Right lobe of liver (tissue), 6 donors: ENCODE measurements around the gene ABL2. TPM values are rescaled to one million over a fixed set of nuclear protein-coding genes. Genes with fewer than 3 reads are reported as not detected.

Source experiments
- ATAC-seq, 4 donors: fragments of 200-7000 bp; cut with Tn5 transposase; one replicate each; pipeline ENCODE4 v1.9.1; 2020; ENCODE audit warnings: mild to moderate bottlenecking in 4 of 4, moderate library complexity in 4 of 4
- DNase-seq, 3 donors: peaks; one replicate each; pipeline ENCODE4 v3.0.0-alpha.2; 2020
- H3K27ac ChIP-seq, 3 donors: fragments of 200-600 bp; one replicate each; pipeline ENCODE4 v1.8.0; 2022
- H3K27me3 ChIP-seq, 2 donors: fragments of 200-600 bp; one replicate each; pipeline ENCODE4 v1.8.0; 2022
- H3K36me3 ChIP-seq, 4 donors: fragments of 200-600 bp; sonication (generic) in 1 of 4; one replicate each; pipeline versions ENCODE4 v1.5.1 to v1.8.0; 2017 to 2022; ENCODE audit warnings: control low read depth in 1 of 4
- H3K4me1 ChIP-seq, 4 donors: fragments of 200-600 bp; sonication (generic) in 1 of 4; one replicate each; pipeline versions ENCODE4 v1.5.1 to v1.8.0; 2017 to 2022; ENCODE audit warnings: control low read depth in 1 of 4
- H3K4me3 ChIP-seq, 3 donors: fragments of 200-600 bp; one replicate each; pipeline ENCODE4 v1.8.0; 2022
- H3K9me3 ChIP-seq, 4 donors: fragments of 200-600 bp; sonication (generic) in 1 of 4; one replicate each; pipeline versions ENCODE4 v1.5.1 to v1.8.0; 2017 to 2022; ENCODE audit warnings: control low read depth in 1 of 4
- POLR2A ChIP-seq: fragments of 450-650 bp; IDR thresholded peaks from one replicate; pipeline ENCODE4 v1.6.1; 2017; ENCODE audit warnings: antibody characterized with exemption, mild to moderate bottlenecking
- WGBS: methylation state at CpG from one replicate; pipeline ENCODE4 v1.1.6; 2018; ENCODE audit warnings: low coverage, low lambda C conversion rate; ENCODE audit not compliant: insufficient coverage; ENCODE audit errors: missing lambda C conversion rate; 5-methylcytosine and 5-hydroxymethylcytosine counted together
- intact Hi-C, 2 donors: fragments of 100-400 bp; cut with DNase I; formaldehyde crosslinking; loops; one replicate each; pipeline versions ENCODE4 v1.11.2 to v1.14.1; 2022
- total RNA-seq, 6 experiments: library from RNA; depleted of rRNA in 2 of 6; stranded (reverse); fragments of >200 nt in 2 of 6; fragmentation: NEBNext Ultra II Directional in 3 of 6; extraction: Animal tissue kit (Norgen Biotek cat#: 25700) in 3 of 6; gene quantifications; one replicate each; pipeline versions ENCODE4 v1.1.0 to v1.2.4, GENCODE V29; 2016 to 2023
- TF ChIP-seq, protein P1 (sequence below), 4 donors: fragments of 200-600 bp in 3 of 4; fragments of 450-650 bp in 1 of 4; IDR thresholded peaks; one replicate each; pipeline versions ENCODE4 v1.5.1 to v1.8.0; 2016 to 2022; ENCODE audit warnings: antibody characterized with exemption in 4 of 4, mild to moderate bottlenecking in 2 of 4
- donor health status: DM: no; HTN: yes; CAD: no.
- donor health status: DM: no; HTN: no; CAD: no.
- donor health status: DM: no; HTN: no; CAD: no.
- donor health status: DM: no; HTN: yes; CAD: no.
- donor health status: DM: no; HTN: yes; CAD: no.

Gene ABL2
- total RNA-seq, 6 experiments from 2014 or later, result 3.8 to 7.7 (median 5.6) TPM

DNA sequence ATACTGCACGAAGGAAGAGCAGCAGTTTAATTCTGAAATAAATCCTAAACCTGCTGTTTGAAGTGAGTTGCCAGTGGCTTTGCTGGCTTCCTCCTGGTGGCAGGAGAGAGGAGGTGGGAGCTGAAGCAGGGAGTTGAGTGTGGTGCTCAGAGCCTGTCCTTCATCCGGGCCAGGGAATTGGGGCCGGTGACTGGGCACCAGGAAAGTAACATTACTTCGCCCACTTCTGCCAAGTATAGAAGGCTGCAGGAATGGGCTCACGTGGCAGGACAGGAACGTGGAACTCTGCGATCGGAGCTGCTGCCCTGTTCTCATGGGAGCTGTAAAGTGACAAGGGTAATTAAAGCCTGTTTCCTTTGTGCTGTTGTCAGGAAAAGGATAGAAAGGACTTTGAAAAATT is 139.0 kb downstream of the ABL2 start:
- H3K27ac ChIP-seq, result peak overlapping the region in 2 of 3 donors; percentile 51 to 64
- 44% methylated on average over 7 of the region's 8 CpGs for WGBS
- no peak overlapping the region for H3K4me3 ChIP-seq
- ATAC-seq, result peak in 2 of 4 donors; percentile 1 to 2
- DNase-seq, result no peak
- no peaks in the 10 kb centered on the region for H3K27me3 ChIP-seq
- intact Hi-C loops, result no loop called here
- peaks cover 0 to 20% (median 6%) of the 10 kb centered on the region in 4 donors for H3K36me3 ChIP-seq
- no peaks in the 10 kb centered on the region for H3K9me3 ChIP-seq
- peaks cover 0 to 58% (median 28%) of the 10 kb centered on the region in 4 donors for H3K4me1 ChIP-seq
- TF ChIP-seq, protein P1, sequence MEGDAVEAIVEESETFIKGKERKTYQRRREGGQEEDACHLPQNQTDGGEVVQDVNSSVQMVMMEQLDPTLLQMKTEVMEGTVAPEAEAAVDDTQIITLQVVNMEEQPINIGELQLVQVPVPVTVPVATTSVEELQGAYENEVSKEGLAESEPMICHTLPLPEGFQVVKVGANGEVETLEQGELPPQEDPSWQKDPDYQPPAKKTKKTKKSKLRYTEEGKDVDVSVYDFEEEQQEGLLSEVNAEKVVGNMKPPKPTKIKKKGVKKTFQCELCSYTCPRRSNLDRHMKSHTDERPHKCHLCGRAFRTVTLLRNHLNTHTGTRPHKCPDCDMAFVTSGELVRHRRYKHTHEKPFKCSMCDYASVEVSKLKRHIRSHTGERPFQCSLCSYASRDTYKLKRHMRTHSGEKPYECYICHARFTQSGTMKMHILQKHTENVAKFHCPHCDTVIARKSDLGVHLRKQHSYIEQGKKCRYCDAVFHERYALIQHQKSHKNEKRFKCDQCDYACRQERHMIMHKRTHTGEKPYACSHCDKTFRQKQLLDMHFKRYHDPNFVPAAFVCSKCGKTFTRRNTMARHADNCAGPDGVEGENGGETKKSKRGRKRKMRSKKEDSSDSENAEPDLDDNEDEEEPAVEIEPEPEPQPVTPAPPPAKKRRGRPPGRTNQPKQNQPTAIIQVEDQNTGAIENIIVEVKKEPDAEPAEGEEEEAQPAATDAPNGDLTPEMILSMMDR (IDR thresholded peaks at IDR 0.05), result no peak
- TF ChIP-seq POLR2A, result no peak

DNA sequence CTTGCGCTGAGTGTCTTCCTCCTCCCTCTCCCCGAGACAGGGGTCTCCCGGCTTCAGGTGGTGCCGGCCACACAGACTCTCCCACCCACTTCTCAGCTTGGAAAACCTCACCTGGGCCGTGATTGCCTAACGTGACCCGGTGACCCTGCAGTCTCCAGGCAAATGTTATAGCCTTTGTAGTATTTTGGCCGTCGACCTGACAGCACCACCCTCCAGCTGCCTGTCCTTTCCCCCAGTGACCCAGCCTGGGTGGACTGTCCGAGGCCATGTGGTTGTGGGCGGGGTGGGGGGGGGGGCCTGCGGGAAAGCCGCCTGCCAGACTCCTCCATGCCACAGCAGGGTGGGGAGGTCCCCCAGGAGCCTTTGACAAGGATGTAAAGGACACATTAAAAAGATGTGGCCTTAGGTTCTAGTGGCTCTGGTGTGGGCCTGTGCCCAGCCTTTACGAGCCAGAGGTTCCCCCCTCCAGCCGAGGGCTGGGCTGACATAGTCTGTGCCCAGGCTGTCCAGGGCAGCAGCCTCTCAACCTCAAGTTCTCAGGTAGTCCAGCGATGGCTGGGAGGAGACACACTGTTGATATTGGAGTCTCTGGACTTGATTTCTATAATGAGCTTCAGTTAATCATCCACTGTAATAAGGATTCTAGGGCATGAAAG is 139.5 kb downstream of the ABL2 start:
- peak; percentile 77 to 90 (median 89) for DNase-seq
- H3K36me3 ChIP-seq, result peaks cover 0 to 20% (median 6%) of the 10 kb centered on the region in 4 donors
- H3K27me3 ChIP-seq, result no peaks in the 10 kb centered on the region
- no peaks in the 10 kb centered on the region for H3K9me3 ChIP-seq
- intact Hi-C loops, result no loop called here
- peak overlapping the region in 2 of 3 donors; percentile 51 to 64 for H3K27ac ChIP-seq
- WGBS, result 40% methylated on average over 1 of the region's 16 CpGs
- peak overlapping the region in 1 of 3 donors; percentile 17 for H3K4me3 ChIP-seq
- H3K4me1 ChIP-seq, result peaks cover 0 to 52% (median 25%) of the 10 kb centered on the region in 4 donors
- TF ChIP-seq, protein P1 (IDR thresholded peaks at IDR 0.05), result no peak
- no peak for TF ChIP-seq POLR2A
- peak; percentile 69 to 76 (median 72) for ATAC-seq

GRCh38 chr1:179087665-179088064 is 141.8 kb downstream of the ABL2 start:
- no CpG with 5 or more reads among the region's 11 CpGs for WGBS
- no peaks in the 10 kb centered on the region for H3K27me3 ChIP-seq
- H3K9me3 ChIP-seq, result no peaks in the 10 kb centered on the region
- peak overlapping the region in 1 of 3 donors; percentile 9 for H3K4me3 ChIP-seq
- ATAC-seq (no peak), DNase-seq (no peak)
- intact Hi-C loops, result no loop called here
- peaks cover 0 to 47% (median 28%) of the 10 kb centered on the region in 4 donors for H3K4me1 ChIP-seq
- no peak for TF ChIP-seq POLR2A
- TF ChIP-seq, protein P1 (IDR thresholded peaks at IDR 0.05), result no peak
- H3K27ac ChIP-seq, result no peak overlapping the region
- H3K36me3 ChIP-seq, result peaks cover 0 to 4% (median 0%) of the 10 kb centered on the region in 4 donors

DNA sequence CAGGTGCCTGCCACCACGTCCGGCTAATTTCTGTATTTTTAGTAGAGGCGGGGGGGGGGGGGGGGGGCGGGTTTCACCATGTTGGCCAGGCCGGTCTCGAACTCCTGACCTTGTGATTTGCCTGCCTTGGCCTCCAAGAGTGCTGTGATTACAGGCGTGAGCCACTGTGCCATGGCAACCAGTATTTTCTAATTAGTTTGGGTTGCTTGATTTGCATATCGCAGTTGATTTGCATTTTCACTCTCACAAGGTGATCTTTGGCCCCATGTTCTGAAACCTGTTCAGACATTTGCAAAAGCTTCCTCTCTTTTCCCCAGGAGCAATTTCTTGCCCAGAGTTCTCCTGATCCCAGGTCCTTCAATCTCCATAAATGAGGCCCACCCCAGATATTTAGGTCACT is 145.9 kb downstream of the ABL2 start:
- Histone ChIP-seq H3K4me3 (peak overlapping the region in 1 of 3 donors; percentile 98), H3K36me3 (peaks cover 0 to 4% (median 0%) of the 10 kb centered on the region in 4 donors), H3K4me1 (peaks cover 0 to 13% (median 8%) of the 10 kb centered on the region in 4 donors), H3K9me3 (no peaks in the 10 kb centered on the region), H3K27ac (no peak overlapping the region), H3K27me3 (no peaks in the 10 kb centered on the region)
- TF ChIP-seq, protein P1 (IDR thresholded peaks at IDR 0.05), result no peak
- TF ChIP-seq POLR2A, result no peak
- no peak for ATAC-seq
- no CpG with 5 or more reads among the region's 8 CpGs for WGBS
- intact Hi-C loops, result no loop called here
- DNase-seq, result no peak
